T47D (cell line): ENCODE data around the gene SLC9A5.
A peak's percentile ranks its signal among the peaks of the same experiment; 100 is the strongest.

Experiments used
- DNase-seq, 2 experiments: peaks; one replicate each; pipeline versions ENCODE4 v3.0.0 to v3.0.0-alpha.2; 2011 to 2012; ENCODE audit warnings: low read depth in 1 of 2, low spot score in 1 of 2
- JUND ChIP-seq: IDR thresholded peaks from 2 replicates; pipeline ENCODE4 v1.6.1; 2012; ENCODE audit warnings: low read depth
- in situ Hi-C: cut with HindIII; loops from 2 replicates; pipeline ENCODE4 v1.10.0; 2016; ENCODE audit warnings: low sequenced_read_pairs, low pct_unique_long_range_greater_than_20kb

The SLC9A5 gene

GRCh38 chr16:67207249-67208091 is 41.3 kb upstream of the SLC9A5 start:
- TF ChIP-seq JUND, result no peak
- in situ Hi-C loops, result no loop called here
- DNase-seq, result peak in 1 of 2 experiments; percentile 40

GRCh38 chr16:67208154-67208896 is 40.5 kb upstream of the SLC9A5 start:
- in situ Hi-C loops, result no loop called here
- no peak for TF ChIP-seq JUND
- DNase-seq, result no peak

GRCh38 chr16:67209565-67209964 is 39.2 kb upstream of the SLC9A5 start:
- DNase-seq, result no peak
- no peak for TF ChIP-seq JUND
- in situ Hi-C loops, result no loop called here

- in situ Hi-C loops, result no loop called here
- no peak for DNase-seq
- TF ChIP-seq JUND, result no peak
Observed at GRCh38 chr16:67210069-67210937, 38.5 kb upstream of the SLC9A5 start.

- DNase-seq, result no peak
- in situ Hi-C loops, result no loop called here
- TF ChIP-seq JUND, result no peak
Observed at GRCh38 chr16:67211674-67212073, 37.1 kb upstream of the SLC9A5 start.

- in situ Hi-C loops, result no loop called here
- DNase-seq, result no peak
- no peak for TF ChIP-seq JUND
Observed at GRCh38 chr16:67212766-67213165, 36.0 kb upstream of the SLC9A5 start.

- DNase-seq, result no peak
- no peak for TF ChIP-seq JUND
- in situ Hi-C loops, result no loop called here
Observed at GRCh38 chr16:67213197-67214019, 35.4 kb upstream of the SLC9A5 start.

- no peak for TF ChIP-seq JUND
- in situ Hi-C loops, result no loop called here
Observed at GRCh38 chr16:67215706-67216105, 33.1 kb upstream of the SLC9A5 start.

GRCh38 chr16:67216612-67217490 is 31.9 kb upstream of the SLC9A5 start:
- no peak for TF ChIP-seq JUND
- no peak for DNase-seq
- in situ Hi-C loops, result no loop called here

More at GRCh38 chr16:67215706-67216105, 33.1 kb upstream of the SLC9A5 start:
- no peak for DNase-seq

- in situ Hi-C loops, result no loop called here
- TF ChIP-seq JUND, result no peak
- no peak for DNase-seq
Observed at GRCh38 chr16:67223992-67224391, 24.8 kb upstream of the SLC9A5 start.

- no peak for DNase-seq
- in situ Hi-C loops, result no loop called here
Observed at GRCh38 chr16:67226295-67226803, 22.4 kb upstream of the SLC9A5 start.

More at GRCh38 chr16:67226295-67226803, 22.4 kb upstream of the SLC9A5 start:
- TF ChIP-seq JUND, result no peak
